Activated CD4-positive, alpha-beta T cell treated with anti-CD3 and anti-CD28 coated beads, Interleukin-2, amount 50 U/mL, for 16 hours (primary cell): ENCODE results near the gene MISP.

Experiments used
- DNase-seq: peaks from one replicate; pipeline ENCODE4 v3.0.0-alpha.2; 2020

MISP gene

DNA sequence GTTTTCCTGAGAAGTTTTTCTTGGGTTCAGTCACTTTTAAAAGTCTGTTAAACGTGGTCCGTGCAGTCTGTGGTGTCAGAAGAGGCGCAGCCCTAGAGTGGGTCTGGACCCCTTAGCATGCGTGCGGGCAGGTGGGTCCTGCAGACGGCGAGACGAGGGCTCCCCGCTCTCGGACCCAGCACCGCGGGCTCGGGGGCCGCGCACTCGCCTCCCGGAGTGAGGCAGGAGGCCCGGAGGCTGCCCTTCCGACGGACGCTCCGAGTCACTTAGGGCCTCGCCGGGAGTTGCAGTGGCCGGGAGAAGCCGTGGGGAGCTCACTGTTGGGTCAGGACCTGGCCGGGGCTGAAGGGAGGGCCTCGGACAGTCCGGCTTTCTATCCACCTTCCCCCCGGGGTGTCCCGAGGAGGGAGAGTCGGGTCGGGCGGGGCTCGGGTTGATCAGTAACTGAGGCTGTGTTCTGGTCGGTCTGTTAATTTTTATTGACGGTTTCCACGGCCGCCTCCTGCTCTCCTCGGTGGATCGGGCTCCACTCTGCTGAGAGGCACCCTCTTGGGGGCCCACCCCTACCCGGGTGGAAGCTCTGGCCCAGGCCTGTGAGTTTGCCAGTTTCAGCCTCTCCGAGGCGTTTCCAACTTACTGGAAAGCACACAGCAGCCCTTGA is 47.6 kb downstream of the MISP start:
- no peak for DNase-seq

- no peak for DNase-seq
Observed at GRCh38 chr19:799076-799881, 48.4 kb downstream of the MISP start.

GRCh38 chr19:800360-801029 is 49.6 kb downstream of the MISP start:
- no peak for DNase-seq

DNA sequence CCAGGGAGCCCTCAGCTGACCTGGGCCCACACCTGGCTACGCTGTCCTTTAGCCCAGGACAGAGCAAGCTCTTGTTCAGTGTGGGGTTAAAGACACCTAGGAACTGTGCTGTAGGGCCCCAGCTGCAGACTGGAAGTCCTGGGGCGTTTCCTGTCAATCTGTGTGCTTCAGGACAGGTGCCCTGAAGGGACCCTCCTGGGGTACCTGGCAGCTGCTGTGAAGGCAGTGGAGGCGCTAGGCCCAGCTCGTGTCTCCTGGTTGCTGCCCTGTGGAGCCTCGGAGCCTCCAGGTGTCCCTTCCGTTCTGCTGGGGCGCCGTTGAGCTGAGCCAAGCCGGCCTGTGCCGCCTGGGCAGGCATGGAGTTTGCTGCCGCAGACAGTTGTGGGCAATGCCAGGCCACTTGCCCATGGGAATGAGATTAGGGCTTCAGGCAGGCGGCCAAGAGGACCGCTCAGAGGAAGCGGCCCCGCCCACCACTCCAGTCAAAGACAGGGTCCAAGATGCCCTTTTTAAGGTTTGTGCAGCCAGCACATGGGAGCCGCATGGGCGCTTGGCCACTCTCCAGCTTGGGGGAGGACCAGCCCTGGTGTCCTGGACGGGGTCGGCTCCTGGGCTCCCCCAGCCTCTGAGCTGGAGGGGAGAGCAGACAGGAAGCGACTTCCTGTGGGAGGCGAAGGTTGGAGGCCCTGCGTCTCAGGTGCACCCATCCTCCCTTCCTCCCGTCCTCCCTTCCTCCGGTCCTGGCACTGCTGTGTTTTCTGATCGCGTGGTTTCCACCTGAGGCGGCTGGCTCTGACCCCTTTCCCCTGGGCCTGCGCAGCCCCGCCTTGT is 50.3 kb downstream of the MISP start:
- DNase-seq, result no peak

- DNase-seq, result no peak
Observed at GRCh38 chr19:801861-802497, 51.1 kb downstream of the MISP start.

DNA sequence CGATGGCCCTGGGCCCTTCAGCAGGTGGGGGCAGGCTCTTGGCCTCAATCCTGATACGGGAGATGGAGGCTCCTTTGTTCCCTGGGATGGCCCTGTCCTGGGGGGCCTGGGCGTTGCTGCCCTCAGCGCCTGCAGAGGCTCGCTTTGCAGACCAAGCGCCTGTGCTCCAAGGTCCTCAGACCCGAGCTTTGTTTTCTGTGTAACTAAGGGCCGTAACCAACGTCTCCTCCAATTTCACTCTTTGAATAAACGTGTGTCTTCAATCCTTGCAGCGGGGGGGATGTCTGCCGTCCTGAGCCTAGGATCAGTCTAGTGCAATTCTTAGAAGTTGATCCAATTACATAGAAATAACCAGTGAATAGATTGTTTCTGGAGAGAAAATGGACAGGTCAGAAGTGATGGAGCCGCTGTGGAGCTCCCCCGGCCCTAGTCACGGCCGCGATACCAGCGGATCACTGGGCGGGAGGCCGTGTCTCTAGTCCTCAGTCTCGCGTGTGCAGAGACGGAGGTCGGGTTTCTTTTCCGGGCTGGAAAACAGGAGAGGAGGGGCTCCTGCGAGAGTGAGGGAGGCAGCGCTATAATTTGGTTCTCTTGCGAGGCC is 51.7 kb downstream of the MISP start:
- no peak for DNase-seq

GRCh38 chr19:803099-803561 is 52.2 kb downstream of the MISP start:
- DNase-seq, result no peak

GRCh38 chr19:803686-804418 is 52.9 kb downstream of the MISP start:
- no peak for DNase-seq

DNA sequence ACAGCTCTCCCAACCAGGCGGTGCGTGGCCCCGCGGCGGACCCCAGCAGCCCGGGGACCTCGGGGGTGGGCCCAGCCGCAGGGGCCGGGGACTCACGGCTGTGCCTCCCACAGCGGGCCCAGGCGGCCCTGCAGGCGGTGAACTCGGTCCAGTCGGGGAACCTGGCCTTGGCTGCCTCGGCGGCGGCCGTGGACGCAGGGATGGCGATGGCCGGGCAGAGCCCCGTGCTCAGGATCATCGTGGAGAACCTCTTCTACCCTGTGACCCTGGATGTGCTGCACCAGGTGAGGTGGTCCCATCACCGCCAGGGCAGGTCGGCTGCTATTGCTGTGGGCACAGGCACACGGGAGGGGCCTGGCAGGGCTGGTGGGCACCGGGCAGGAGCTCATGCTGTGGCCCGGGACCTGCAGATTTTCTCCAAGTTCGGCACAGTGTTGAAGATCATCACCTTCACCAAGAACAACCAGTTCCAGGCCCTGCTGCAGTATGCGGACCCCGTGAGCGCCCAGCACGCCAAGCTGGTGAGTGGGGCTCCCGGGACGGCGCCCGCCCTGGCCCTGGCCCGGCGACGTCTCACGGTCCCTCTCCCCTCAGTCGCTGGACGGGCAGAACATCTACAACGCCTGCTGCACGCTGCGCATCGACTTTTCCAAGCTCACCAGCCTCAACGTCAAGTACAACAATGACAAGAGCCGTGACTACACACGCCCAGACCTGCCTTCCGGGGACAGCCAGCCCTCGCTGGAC is 53.7 kb downstream of the MISP start:
- DNase-seq, result no peak

GRCh38 chr19:805166-805551 is 54.2 kb downstream of the MISP start:
- DNase-seq, result no peak

- no peak for DNase-seq
Observed at GRCh38 chr19:805600-806550, 55.0 kb downstream of the MISP start.

DNA sequence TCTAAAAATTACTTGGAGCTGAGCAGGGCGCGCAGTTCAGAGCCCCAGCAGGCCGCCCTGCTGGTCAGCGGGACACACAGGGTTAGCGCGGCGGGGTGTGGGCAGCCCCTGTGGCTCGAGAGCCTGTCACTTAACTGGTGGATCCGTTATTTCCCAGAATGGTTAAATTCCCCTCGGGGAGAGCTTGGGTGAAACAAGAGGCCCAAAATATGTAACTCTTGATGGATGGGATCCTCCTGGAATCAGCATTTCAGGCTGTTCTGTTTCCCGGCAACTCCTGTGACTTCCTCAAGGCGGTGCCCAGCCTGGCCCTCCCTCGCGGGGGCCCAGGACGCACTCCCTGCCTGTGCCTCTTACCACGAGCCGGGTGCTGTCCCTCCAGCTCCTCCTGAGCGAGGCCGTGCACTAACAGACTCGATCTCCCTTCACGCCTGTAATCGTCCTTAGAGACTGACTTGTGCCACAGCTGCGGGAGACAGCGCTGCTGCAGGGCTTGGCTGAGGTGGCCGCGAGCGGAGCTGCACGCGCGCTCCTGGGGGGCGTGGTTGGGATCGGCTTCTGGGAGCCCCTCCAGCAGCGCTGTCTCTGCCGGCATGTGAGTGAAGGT is 56.0 kb downstream of the MISP start:
- no peak for DNase-seq

GRCh38 chr19:807627-808422 is 56.9 kb downstream of the MISP start:
- no peak for DNase-seq

- no peak for DNase-seq
Observed at GRCh38 chr19:808423-808775, 57.5 kb downstream of the MISP start.

DNA sequence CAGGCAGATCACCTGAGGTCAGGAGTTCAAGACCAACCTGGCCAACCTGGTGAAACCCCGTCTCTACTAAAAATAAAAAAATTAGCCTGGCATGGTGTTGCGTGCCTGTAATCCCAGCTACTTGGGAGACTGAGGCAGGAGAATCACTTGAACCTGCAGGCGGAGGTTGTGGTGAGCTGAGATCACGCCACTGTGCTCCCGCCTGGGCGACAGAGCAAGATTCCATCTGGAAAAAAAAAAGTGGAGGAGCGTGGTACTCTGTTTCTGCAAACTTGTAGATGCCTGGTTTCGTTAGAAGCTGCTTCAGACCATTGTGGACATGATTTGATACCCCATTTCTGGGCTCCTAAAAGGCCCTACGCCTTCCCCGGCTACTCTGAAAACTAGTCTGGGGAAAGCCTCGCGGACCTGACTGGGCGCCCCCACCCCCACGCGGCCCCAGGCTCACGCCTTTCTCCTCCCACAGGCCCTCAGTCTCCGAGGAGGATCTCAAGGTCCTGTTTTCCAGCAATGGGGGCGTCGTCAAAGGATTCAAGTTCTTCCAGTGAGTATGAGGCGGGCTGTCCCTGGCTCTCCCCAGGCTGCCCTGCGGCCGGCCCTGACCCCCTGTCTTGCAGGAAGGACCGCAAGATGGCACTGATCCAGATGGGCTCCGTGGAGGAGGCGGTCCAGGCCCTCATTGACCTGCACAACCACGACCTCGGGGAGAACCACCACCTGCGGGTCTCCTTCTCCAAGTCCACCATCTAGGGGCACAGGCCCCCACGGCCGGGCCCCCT is 59.4 kb downstream of the MISP start:
- no peak for DNase-seq

DNA sequence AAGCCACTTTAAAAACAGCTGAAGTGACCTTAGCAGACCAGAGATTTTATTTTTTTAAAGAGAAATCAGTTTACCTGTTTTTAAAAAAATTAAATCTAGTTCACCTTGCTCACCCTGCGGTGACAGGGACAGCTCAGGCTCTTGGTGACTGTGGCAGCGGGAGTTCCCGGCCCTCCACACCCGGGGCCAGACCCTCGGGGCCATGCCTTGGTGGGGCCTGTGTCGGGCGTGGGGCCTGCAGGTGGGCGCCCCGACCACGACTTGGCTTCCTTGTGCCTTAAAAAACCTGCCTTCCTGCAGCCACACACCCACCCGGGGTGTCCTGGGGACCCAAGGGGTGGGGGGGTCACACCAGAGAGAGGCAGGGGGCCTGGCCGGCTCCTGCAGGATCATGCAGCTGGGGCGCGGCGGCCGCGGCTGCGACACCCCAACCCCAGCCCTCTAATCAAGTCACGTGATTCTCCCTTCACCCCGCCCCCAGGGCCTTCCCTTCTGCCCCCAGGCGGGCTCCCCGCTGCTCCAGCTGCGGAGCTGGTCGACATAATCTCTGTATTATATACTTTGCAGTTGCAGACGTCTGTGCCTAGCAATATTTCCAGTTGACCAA is 60.1 kb downstream of the MISP start:
- DNase-seq, result no peak

- no peak for DNase-seq
Observed at GRCh38 chr19:811506-812048, 60.7 kb downstream of the MISP start.
